ENCODE results near the gene HDGFL2.
"Not testable (repeated sequence)": the region's sequence is repeated elsewhere in the genome, so short reads cannot be mapped to it uniquely, and the experiment has no call there.

The HDGFL2 gene

DNA sequence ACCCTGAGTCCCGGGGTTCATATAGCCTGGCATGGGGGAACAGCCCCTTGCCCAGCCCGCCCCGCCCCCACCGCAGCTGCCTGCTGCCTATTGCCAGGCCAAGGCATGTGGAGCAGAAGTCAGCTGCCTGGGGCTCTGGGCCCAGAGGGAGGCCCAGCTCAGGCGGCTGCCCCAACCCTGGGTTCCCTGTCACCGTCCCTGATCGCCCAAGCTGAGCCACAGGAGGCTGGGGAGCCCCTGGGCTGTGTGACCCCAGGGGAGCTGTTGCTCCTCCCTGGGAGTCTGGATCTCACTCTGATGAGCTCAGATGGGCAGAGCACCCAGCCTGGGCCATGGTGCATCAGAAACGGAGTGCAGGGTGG, 44.8 kb downstream of the HDGFL2 start:
- DNase-seq: no peak

DNA sequence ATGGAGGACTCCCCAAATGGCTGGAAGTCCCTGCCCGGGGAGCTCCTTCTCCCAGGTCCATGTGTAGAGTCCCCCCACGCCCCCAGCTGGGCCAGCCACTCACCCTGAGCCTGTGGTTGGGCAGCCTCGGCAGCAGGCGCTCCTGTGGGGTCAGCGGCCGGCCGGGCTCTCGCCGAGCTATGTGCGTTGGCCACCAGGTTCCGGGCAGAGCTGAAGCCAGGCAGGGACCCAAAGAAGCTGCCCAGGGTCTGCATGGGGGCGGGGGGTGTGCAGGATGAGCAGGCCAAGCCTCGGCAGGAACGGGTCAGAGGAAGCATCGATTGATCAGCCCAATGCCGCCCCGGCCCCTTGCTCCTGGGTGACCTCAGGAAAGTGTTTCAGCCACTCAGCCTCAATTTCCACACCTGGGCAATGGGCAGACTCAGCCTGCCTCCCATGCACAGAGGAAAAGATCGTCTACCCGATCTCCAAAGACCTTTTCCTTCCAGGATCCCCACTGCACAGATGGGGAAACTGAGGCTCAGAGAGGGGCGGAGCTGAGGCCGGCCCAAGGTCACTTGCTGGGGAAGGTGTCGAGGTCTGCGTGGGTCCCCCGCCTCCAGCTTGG, 45.5 kb downstream of the HDGFL2 start:
- DNase-seq: no peak

DNA sequence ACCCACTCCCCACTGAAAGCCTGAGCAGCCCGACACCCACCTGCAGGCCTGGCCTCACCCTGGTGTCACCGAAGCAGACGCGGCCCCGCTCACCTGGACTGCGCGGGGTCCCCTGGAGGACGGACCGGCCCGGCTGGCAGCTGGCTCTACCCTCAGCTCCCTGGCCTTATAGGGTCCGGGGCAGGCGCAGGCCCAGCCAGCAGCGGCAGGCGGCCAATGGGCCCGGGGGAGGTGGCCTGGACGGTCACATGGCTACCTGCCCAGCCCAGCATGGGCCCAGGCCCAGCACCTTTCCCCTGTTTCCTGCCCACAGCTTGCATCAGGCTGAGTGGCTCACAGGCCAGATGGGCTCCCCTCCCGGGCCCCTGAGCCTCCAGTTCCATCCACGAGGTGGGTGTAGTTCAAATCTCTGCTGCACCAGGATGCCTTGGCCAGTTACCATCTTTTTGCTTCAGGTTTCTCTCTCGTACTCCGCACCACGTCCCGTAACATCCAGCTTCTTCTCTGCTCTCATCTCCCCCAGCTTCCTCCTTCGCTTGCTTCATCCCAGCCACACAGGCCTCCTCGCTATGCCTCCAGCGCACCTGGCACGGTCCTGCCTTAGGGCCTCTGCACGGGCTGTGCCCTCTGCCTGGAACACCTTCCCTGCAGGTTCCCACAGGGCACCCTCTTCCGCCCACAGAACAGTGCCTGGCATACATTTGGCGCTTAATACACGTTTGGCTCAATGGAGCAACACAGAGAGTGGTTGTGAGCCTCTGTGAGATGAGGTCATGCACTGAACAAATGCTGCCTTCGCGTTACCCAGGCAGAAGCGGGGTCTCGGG, 46.5 kb downstream of the HDGFL2 start, which contains the start of gene PLIN4:
PLIN4 (minus strand) TSS at position 142 of the 827 bp plus-strand sequence. CDS start 214 bp downstream, outside the sequence.
- DNase-seq: no peak

DNA sequence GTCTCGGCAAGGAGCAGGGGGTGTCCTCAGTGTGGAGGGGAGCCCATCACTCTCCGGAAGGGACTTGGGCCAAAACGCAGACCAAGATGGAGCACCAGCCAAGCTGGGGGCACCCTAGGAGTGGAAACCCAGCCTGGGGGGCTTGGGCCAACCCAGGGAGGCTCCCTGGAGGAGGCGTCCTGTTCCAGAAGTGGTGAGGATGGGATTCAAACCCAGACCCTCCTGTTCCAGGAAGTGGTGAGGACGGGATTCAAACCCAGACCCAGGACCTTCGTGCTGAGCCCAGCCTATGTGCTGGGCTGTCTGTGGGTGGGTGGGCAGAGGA, 47.0 kb downstream of the HDGFL2 start:
- DNase-seq: no peak

DNA sequence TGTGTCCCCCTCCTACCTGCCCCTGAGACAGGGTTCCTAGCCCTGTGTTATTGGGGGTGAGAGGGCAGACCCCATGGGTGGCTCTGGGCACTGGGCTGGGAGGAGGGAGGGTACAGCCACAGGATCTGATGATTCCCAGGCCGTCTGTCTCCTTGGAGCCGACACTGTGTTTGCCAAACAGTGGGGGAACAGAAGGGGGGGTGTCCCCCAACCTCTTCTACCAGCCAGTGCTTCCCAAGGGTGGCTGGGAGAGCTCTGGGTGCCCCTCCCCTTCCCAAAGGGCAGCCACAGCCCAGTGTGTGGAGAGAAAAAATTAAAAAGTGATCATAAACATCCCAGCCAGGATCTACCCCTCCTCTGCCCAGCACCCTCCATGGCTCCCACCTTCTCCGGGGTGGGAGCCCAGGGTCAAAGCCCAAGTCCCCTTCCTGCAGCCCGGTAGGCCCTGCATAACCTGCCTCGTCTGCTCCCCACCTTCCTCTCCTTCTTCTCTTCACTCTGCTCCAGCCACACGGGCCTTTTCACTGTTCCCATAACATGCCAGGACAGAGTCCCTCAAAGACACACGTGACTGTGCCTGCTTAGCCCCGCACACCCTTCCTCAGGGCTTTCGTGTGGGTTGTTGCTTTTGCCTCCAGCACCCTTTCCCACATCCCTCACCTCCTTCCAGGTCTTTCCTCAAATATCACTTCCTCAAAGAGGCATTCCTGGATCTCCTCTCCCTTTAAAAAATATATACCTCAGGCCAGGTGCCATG, 47.6 kb downstream of the HDGFL2 start:
- DNase-seq: no peak

DNA sequence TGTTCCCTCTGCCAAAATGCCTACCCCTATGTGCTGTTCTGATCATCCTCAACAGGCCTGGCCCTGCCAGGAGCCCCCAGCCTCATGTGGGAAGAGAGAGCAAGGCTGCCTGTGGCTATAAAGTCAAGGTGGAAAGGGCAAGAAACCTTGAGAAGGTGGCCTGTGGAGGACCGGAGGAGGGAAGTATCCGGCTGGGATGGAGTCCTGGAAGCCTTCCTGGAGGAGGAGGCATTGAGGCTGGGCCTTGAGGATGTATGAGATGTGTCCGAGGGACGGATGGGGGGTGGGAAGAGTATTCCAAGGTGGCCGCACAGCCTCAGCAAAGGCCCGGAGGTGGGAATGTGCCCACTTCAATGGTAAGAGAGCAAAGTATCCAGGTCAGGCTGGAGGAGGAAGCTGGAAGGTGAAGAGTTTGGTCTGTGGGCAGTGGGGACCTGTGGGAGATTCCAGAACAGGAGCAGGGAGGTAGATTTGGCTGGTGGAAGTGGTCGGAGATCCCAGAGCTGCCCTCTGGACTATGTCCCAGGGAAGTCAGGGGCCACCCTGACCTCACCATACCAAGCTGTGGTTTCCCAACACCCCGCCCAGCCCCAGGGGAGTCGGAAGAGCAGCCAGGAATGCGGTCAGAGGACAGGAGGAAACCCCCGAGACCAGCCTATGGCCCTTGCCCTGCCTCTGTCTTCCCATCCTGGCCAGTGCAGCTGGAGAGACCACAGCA, 49.2 kb downstream of the HDGFL2 start:
- no peak for DNase-seq

DNA sequence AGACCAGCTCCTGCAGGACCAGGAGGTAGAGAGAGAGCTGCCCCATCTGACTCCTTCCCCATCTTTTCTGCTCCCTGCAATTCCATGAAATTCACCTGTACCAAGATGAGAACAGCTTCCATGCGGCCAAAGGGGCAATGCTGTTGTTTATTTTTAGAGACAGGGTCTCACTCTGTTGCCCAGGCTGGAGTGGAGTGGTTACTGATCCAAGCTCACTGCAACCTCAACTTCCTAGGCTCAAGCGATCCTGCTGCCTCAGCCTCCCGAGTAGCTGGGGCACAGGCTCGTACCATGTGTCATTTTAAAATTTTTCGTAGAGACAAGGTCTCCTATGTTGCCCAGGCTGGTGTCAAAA, 49.8 kb downstream of the HDGFL2 start:
- DNase-seq: no peak

DNA sequence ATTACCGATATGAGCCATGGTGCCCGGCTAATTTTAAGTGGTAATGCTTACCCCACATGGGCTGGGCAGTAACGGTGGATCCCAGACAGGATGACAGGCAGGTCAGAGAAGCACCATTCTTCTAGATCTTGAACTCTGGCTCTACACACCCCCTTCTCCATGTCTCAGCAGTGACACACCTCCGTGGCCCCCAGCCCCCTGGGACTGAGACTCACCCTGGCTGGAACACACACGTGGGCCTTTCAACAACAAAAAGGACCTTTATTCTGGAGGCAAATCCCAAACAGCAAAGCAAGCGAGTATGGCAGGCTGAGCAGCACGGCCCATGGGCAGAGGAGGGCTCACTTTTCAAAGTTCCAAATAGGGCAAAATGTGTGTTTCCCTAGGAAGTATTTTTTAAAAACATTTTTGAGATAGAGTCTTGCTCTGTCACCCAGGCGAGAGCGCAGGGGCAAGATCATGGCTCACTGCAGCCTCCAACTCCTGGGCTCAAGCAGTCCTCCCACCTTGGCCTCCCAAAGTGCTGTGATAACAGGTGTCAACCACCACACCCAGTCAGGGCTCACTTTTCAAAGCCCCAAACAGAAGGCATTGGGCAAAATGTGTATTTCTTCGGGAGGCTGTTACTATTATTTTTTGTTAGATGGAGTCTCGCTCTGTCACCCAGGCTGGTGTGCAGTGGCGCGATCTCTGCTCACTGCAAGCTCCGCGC, 50.4 kb downstream of the HDGFL2 start:
- no peak for DNase-seq

DNA sequence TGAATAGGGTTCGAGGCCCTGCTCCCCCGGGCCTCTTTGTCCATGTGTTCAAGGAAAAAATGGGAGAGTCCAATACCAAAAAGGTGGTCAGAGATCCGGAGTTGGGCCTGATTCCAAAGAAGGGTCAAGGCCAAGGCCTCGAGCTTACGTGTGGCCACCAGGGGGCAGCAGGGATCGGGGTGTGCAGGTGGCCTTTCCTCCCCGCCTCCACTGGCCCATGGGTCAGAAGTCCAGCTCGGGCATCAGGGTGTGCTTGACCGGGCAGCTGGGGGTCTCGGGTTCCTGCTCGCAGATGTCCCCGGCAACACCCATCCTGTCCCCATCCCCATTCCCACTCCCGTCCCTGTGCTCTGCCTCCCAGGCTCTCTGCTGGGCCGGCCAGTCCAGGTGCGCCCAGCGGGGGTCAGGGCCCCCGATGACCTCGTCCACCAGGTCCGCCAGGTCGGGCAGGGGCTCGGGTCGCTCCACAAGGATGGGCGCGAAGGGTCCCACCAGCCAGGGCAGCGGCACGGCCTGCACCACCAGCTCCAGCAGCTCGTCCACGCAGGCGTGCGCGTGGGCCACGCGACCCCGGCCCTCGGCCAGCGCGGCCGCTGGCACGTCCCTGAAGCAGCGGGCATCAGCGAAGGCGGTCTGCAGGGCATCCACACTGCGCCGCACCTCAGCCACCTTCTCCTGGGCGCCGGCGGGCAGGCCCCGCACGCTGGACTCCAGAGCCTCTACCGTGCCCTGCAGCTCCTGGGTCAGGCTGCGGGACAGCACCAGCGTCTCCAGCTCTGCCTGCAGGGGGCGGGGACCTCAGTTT, 51.4 kb downstream of the HDGFL2 start:
- peak; percentile 28 for DNase-seq

DNA sequence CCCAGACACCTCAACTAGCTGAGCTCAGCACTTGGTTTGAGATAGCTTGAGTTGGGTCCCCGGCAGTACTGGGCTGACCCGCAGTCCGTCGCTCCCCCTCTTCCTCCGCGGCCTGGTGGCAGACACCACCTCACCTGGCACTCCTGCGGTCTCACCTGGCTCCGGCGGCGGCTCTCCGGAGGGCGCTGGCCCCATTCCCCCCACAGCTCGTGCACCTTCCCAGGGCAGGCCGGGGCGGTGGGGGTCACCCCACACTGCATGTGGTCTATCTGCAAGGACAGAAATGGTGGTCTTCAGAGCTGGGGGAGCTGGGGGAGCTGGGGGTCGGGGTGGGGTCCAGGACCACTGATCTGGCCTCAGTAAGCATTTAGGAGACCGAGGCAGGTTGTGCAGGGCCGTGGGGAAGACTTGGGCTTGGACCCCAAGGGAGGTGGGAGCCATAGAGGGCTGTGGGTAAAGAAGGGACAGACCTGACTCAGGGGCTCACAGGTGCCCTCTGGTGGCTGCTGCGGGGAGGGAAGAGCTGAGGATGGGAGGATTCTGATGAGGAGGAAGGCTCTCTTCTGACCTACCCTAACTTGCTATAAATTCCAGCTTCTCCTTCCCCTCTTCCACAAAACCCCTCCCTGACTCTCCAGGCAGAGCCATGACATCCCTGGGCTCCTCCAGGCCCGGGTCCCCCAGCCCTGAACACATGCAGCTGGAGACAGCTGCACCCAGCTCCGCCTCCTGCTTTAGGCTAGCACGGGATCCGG, 52.9 kb downstream of the HDGFL2 start:
- peak; percentile 40 for DNase-seq

DNA sequence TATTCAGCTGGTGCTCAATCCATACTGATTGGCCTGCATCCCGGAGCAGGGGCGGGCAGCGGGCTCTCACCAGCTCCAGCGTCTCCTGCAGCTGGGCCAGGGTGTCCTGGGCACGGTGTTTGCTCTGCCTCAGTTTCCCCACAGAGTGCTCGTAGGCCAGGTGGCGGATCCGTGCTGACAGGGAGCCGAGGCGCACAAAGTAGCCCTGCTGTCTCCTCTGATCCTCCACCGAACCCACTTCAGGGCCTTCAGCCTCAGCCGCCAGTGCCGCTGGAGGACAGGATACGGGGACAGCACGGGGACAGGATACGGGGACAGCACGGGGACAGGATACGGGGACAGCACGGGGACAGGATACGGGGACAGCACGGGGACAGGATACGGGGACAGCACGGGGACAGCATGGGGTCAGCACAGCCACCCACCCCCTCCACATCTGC, 53.5 kb downstream of the HDGFL2 start:
- DNase-seq: no peak

DNA sequence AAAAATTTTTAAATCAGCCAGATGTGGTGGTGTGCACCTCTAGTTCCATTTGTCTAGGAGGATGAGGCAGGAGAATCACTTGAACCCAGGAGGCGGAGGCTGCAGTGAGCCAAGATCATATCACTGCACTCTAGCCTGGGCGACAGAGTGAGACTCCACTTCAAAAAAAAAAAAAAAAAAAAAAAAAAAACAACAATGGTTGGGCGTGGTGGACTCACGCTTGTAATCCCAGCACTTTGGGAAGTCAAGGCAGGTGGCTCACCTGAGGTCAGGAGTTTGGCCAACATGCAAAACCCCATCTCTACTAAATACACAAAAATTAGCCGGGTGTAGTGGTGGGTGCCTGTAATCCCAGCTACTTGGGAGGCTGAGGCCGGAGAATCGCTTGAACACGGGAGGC, 55.3 kb downstream of the HDGFL2 start:
- not testable (repeated sequence) for DNase-seq

DNA sequence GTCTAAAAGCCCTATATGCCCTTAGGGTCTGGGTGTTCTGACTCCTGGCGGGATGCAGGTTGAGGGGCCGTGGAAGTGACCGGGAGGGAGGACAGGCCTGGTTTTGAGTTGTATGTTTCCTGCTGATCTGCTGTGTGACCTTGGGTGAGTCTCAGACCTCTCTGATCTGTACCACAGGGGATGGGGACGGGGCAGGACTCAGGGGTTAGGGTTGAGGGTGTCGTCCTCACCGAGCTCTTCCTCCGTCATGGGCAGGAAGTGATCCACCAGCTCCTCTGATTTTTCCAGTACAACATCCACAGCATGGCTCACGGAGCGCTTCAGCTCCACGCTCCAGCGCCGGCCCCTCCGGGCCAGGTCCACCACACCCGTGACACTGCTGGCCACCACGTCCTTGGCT, 56.7 kb downstream of the HDGFL2 start:
- no peak for DNase-seq

DNA sequence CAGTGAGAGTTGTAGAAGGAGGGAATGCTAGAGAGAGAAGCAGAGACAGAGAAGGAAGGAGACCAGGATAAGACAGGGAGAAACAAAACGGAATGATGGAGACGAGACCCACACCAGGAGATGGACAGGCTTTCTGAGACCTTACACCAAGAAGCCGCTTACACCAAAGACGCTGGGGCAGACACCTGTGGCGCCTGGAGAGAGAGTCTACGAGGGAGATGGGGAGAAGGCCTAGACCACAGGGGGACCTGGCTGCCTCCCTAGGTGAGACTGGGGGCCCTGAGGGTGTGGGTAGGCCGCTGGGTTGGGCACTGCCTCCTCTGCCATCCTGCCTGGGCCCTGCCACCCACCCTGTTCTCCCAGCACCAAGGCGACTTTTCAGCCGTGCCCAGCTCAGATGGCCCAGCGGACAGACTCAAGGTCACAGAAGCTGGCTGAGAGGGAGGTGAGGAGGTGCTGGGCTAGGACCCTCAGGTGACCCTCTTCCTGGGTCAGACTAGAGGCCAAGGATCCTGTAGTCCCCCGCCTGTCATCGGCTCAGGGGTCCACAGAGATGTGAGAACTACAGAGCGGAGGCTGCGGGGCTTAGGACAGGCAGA, 57.9 kb downstream of the HDGFL2 start:
- DNase-seq: no peak

DNA sequence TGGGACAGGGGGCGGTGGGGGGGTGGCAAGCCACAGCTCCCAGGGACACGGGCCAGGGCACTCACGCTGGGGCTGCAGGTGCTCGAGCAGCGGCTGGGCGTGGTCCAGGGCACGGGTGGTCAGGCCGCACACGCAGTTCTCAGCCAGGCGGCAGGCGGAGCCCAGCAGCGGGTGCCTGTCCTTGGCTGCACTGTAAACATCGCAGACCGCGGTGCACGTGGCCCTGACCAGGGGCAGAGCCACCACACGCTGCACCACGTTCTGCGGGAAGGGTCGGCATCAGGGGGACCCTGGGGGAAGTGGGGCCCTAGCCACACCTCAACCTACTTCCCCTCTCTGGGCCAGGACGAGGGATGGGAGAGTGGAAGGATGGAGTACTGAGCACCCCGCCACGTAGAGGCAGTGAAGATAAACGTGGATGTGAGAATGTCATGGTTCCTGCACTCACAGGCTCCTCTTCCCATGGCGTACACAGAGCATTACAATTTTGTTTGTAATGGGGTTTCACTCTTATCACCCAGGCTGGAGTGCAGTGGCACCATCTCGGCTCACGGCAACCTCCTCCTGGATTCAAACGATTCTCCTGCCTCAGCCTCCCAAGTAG, 59.6 kb downstream of the HDGFL2 start:
- no peak for DNase-seq

DNA sequence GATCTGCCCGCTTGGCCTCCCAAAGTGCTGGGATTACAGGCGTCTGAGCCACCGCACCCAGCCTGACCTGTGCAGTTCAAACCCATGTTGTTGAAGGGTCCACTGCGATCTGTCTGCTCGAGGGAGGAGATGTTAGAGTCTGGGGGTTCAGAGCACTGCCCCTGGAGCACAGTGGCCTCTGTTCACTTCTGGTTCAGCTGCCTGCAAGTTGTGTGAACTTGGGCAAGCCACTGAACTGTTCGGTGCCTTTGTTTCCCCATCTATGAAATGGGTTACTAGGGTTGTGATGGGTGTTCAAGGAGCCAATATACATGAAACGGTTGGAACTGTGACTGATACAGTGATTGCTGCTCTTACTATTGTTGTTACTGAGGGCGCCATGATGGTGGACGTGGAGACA, 61.2 kb downstream of the HDGFL2 start:
- DNase-seq: no peak

DNA sequence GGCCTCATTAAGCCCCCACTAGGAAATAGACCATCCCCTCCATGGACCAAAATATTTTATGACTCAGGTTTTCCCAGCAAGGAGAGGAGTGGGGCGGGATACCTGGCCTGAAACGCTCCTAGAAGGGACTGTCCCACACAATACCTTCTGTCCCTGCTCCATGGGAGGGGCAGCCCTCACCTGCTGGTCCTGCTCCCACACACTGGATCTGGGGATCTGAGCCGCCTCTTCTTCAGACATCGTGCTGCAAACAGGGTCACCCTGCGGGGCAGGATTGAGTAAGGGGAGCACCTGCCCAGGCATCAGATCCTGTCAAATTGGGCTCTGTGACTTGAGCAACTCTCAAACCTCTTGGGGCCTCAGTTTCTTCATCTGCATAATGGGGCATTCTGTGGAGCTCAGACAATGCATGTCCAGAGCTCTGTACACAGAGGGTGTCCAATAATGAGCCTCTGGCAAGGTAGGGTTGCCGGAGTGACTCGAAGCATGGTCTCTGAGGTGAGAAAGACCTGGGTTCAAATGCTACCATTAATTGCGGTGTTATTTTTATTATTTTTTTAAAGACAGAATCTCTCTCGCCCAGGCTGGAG, 61.8 kb downstream of the HDGFL2 start:
- DNase-seq: no peak

DNA sequence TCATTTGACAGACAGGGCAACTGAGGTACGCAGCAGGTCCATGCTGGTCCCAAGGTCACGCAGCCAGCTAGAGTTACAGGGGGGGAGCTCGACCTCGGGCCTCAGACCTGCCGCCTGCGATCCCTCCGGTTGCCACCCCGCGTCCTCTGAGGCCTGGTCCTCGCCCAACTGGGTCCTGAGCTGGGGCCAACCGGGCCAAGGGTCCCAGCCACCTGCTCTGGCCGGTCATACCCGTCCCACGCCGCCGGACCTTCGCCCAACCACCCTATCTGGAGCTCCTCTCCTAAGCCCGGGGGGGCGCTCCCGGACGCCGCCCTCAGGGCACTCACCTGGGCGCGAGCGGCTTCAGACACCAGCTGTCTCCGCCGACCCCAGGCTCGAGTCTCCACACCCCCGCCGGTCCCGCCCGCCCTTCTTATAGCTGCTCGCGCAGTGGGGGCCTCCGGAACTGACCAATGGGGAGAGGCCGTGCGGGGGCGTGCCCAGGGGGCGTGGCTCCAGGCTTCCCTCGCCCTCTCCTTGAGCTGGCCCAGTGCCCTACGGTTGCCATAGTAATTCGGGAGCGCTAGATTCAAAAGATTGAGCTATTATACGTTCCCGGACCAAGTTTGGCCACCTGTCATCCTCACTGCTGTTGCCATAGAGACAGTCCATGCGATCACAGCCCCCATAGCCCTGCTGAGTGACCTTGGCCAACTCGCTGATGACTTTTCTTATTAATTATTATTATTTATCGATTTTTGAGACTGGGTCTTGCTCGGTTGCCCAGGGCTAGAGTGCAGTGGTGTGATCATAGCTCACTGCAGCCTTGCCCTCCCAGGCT, 63.0 kb downstream of the HDGFL2 start, which contains the start of gene PLIN5:
PLIN5 (minus strand) TSS at position 389 of the 823 bp plus-strand sequence. CDS start 1,150 bp downstream, outside the sequence.
- peak; percentile 31 for DNase-seq

Data from fibroblast of skin of scalp (primary cell).